ENCODE results near the gene C11orf21.
"Not testable (repeated sequence)": the region's sequence is repeated elsewhere in the genome, so short reads cannot be mapped to it uniquely, and the experiment has no call there.

Gene C11orf21

DNA sequence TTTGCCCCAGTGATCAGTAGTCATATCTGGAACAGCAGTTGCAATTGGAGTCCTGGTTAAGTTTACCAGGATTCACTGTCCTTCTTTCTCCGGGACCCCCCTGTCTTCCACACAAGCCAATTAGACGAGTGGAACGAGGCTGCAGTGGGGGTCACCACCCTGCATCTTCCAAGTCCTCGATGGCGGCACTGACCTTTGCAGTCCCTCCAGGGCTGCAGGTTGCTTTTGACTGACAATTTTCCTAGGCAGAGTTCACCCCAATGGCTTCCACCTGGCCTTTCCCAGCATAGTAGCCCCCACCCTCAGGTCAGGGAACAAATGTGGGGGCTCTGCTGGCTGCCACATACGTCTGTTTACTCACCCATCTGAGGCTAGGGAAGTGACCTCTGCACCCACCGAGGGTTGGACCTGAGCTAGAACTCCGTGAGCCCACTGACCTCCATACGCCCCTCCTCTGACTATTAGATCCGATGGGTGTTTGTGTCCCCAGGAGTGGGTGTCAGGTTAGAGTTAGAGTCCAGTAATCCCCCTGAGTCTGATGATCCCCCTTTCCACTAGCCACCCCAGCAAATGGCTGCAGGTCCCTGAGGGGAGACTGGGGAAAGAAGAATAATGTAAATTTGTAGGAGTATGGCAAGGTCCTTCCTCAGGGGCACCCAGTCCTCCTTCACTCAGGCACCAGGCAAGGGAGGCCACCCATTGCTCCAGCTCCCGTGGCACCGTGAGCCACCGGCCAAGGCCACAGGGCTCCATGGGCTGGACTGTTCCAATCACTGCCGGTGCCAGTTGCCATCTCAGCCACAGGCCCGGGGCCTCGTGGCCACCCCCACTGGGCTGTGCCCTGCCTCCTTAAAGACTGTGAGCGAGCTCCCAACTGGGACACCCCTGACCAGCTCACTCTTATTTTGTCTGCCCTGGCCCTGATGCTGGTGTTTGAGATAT is 5.5 kb downstream of the C11orf21 start:
- DNase-seq = no peak

DNA sequence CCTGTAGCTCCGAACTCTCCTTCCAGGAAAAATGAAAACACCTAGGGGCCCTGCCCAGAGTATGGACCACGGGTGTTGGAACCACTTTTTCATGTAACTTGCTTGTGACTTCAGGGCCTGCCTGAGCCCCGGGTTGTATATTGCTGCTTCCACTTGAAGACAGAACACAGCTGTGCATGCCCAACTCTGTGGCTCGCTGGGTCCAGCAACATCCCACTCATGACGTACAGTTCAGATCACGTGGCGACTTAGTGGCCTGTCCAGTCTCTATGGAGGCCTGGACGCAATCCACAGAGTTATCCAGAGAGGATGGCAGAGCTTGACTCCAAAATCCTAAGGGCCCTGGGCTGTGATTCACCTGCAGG is 6.8 kb downstream of the C11orf21 start:
- no peak for DNase-seq

GRCh38 chr11:2293984-2294925 is 7.5 kb downstream of the C11orf21 start:
- no peak for DNase-seq

- DNase-seq = no peak
These were observed 8.2 kb downstream of the C11orf21 start for GRCh38 chr11:2293531-2293971.

DNA sequence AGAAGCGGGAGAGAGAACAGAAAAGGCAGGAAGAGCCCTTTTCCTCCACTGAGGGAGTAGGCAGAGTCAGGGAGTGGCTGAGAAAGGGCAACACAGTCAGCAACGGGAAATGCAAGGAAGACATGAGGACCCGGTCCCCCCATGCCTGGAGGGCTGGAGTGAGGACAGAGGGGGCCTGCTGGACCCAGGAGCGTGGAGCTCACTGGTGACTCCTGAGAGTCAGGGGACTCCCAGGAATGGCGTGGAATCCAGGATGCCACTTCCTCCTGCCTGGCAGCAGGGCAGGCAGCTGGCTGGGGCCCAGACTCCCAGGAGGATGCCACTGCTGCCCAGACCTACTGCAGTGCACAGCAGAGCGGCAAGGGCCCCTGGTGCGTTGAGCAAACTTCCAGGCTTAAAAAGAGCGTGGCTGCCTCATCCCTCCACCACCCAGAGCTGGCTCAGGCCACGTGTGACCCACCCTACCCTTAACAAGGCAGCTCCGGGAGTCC is 11.3 kb downstream of the C11orf21 start:
- DNase-seq = no peak

- no peak for DNase-seq
These were observed 11.9 kb downstream of the C11orf21 start for GRCh38 chr11:2289859-2290258.

- no peak for DNase-seq
These were observed 12.4 kb downstream of the C11orf21 start for GRCh38 chr11:2289350-2289749.

DNA sequence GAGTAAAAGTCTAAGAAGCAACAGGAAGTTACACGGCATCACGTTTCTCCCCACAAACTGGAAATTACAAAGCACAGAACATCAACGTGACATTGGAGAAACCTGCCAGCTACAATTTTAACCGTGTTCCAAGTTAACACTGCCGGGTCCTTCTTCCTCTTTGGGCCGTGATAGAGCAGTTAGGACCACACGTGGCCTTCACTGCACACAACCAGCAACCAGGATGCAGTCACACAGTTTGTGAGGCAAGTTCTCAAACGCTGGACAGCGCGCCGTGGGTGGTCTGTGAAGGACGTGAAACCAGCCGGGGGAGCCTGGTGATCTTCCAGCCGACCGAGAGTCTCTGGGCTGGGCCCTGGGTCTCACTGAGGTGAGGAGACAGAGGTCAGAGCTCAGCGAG is 14.6 kb downstream of the C11orf21 start:
- no peak for DNase-seq

DNA sequence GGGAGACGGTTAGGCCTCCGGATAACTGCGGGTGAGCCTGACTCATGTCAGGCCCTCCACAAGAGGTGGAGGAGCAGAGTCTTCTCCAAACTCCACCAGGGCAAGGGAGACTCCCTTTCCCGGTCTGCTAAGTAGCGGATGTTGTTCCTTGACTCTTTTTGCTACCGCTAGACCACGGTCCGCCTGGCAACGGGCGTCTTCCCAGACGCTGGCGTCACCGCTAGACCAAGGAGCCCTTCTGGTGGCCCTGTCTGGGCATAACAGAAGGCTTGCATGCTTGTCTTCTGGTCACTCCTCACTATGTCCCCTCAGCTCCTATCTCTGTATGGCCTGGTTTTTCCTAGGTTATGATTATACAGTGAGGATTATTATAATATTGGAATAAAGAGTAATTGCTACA is 15.4 kb downstream of the C11orf21 start:
- not testable (repeated sequence) for DNase-seq

DNA sequence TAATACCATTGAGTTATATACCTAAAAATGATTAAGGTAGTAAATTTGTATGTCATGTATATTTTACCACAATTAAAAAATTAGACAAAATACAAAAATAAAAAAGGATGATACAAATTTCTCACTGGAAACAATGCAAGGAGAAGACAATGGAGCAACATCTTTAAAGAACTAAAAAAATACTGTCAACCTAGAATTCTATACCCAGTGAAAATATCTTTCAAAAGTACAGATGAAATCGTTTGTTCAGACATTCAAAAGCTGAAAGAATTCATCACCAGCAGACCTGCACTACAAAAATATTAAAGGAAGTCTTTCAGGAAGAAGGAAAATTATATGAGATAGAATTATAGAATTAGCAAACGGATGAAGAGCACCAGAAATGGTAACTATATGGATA is 21.5 kb downstream of the C11orf21 start:
- no peak for DNase-seq

DNA sequence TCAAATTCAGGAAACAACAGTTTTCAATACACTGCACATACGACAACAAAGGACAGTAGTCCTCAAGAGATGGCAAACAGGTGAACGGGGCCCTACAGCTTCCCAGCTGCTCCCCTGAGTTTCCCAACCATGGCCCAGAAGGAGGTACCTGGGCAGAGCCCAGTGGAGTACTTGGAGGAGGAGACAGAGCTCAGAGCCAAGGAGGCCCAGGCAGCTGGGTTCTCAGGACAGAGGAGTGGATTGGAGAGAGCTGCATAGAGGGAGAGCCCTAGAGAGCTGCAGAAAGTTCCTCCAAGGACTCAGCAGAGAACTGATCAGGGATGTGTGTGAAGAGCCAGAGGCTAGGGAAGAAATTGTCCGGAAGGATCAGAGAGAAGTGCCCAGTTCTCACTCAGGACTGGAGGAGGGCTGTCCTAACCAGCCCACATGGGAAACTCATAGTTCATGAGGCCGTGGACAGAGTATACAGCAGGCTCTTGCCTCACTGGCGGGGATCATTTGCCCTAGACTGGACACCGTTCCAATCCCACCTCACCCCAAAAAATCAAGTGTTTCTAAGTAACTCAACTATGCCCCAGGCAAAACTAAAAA is 23.7 kb downstream of the C11orf21 start:
- DNase-seq = no peak

- DNase-seq = no peak
These were observed 24.7 kb downstream of the C11orf21 start for GRCh38 chr11:2277008-2277346.

DNA sequence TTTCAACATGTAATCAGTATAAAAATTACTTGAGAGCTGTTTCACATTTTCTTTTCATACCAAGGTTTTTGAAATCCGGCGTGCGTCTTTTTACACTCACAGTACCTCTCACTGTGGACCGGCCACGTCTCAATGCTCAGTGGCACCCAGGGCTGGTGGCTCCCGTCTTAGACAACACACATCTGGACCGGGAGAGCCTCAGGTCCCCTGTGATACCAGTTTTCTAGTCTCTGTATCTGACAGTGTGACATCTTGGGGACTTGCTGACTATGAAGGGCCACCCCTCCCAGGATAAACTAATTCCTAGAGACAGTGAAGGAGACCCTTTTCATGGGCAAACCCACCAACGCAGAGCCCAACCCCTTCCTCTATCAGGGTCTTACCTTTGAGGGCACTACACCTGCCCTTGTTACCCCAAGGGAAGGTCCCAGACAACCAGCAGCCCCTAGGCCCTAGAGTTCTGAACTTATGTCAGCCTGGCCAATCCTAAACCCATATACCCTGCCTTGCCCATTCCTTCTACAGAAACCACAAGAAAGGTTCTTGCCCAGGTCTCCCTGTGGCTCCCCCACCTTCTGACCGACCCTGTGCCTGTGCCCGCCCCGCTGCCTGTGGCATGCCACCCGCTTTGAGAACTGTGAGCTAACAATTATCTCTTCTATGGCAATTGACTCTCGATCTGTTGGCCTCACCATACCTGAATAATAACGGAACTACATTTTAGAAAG is 25.3 kb downstream of the C11orf21 start:
- DNase-seq = no peak

DNA sequence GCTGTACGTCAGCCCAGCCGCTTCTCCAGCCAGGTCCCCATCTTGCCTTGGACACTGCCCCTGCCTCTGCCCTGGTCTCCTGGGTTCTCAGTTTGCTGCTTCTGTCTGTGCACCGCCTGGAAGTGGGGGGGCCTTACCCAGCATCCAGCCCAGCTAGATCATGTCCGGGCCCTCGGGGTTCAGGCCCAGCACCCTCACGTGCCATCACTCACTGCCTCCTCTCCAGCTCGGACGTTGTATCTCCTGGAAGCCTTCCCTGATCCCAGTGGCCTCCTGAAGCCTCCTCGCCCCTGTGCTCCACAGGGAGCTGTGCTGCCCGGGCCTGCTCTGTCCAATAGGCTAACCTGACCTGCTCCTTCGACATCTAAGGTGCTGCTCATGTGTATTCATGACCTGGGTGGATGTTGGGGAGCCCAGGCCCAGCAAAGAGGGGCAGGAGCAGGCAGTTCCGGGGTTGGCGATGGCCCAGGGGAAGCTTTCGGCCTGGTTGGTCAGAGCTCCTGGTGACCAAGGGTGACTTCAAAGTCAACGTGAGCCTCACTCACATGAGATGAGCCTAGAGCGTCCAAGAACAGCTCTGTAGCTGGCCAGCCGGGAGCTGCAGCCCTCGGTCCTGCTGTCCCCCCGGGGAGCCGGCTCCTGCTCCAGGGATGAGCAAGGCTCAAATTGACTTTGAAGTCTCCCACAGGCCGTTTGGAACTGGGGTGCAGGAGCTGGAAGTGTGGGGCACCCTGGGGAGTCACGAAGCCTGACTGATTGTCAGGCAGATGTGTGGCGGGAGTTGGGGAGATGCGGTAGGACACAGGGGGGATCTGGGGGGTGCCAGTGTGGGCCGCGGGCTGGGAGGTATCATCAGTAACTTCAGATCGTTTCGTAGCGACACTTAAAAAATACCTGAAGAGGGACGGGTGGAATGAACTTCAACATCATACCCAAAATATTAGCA is 26.1 kb downstream of the C11orf21 start:
- DNase-seq = no peak

DNA sequence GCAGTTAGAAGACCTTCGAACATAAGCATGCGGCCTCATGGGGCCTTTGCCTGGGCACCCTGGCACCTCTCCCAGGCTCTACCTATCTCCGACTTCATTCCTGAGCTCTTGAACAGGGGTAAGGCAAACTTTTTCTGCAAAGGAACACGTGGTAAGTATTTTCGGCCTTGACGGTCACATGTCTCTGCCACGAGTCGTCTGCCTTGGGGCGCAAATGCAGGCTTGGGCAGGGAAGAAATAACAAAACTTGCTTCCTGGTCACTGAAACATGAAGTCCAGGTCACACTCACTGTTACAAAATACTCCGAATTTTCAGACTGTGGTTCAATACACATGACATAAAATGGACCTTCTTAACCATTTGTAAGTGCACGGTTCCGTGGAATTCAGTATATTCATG is 27.9 kb downstream of the C11orf21 start:
- DNase-seq = no peak

- no peak for DNase-seq
These were observed 28.4 kb downstream of the C11orf21 start for GRCh38 chr11:2273311-2273710.

GRCh38 chr11:2272946-2273280 is 28.8 kb downstream of the C11orf21 start:
- no peak for DNase-seq

DNA sequence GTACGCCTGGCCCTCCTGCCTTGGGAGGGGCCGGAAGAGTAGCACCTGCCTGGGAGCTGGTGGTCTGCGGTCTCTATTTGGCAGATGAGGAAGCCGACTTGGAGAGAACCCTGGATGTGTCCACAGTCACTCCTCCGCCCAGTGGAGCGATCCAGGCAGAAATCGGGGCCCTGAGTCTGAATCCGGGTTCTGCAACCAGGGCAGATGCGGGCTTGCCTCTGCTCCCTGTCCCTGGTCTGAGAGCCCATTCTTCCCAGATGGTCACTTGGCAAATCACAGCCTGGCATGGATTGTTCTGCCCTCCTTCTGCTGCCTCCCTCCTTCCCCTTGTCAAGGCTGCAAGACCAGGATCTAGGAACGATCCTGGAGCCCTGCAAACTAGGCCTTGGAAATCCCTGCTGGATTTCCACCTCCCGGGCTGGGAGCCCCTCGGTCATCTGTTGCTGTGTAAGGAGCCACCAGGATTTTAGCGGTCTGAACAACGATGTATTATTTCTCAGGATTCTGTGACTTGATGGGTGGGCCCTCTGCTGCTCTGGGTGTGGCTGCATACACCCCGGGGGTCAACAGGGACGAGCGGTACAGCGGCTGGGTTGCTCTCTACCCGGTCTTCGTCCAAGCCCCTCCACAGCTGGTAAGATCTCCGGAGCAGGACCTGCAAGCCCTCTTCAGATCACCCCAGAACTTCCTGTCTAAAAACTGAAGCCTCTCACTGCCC is 29.3 kb downstream of the C11orf21 start:
- no peak for DNase-seq

DNA sequence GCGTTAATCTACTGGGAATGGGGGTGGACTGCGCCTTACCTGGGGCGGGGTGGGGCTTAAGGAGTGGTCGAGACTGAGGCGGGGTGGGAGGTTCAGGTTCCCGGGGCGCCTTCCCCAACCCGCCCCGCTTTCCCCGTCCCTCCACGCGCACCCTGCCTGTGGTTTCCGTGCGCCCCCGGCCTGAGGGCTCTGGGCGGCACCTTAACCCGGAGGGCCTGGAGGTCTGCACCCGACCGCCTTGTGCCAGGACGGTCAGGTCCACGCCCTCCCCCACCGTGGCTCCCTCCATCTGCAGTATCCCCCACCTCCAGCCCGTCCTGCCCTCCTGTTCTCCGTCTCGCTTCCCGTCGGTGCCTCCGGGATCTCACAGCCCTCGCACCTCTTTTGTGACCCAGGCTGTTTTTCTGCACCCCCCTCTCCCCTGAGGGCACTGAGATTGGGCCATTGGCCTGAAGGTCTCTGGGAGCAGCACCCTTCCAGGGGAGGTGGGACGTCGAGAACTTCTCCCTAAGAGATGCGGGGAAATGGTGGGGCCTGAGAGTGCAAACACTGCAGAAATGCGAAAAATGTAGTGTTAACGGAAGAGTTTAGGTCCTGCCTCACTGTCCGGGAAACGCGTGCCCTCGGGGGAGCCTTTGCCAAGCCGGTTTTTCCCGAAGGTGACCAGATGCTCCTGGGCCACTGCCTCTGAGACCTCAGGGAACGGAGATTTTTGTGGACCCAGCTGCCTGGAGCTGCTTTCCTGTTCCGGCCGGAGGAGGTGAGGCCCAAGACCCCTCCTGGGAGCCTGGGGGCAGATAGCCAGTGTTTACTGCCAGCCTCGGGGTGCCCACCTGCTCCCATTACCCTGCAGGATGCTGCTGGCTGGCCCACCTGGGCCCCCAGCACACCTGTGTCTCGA is 30.1 kb downstream of the C11orf21 start:
- DNase-seq = no peak

- DNase-seq = peak; percentile 47
These were observed 30.7 kb downstream of the C11orf21 start for GRCh38 chr11:2271077-2271326.

Measured in stimulated activated CD4-positive, alpha-beta T cell treated with anti-CD3 and anti-CD28 coated beads, Interleukin-15, amount 100 ng/mL, for 24 hours (primary cell).